Lower leg skin (tissue), 3 donors: ENCODE results near the gene RCBTB2.

ENCODE experiments used
- CTCF ChIP-seq, 3 donors: fragments of 450-650 bp; IDR thresholded peaks; one replicate each; pipeline ENCODE4 v1.5.1; 2016; ENCODE audit warnings: antibody characterized with exemption in 3 of 3, mild to moderate bottlenecking in 3 of 3, moderate library complexity in 2 of 3
- POLR2A ChIP-seq, 2 donors: fragments of 450-650 bp; IDR thresholded peaks; one replicate each; pipeline ENCODE4 v1.6.1; 2016 to 2017; ENCODE audit warnings: antibody characterized with exemption in 2 of 2, mild to moderate bottlenecking in 1 of 2, moderate library complexity in 1 of 2

GRCh38 chr13:48505597-48506091, 27.2 kb downstream of the RCBTB2 start:
- no peak for TF ChIP-seq CTCF (IDR thresholded peaks at IDR 0.05)
- no peak for TF ChIP-seq POLR2A (IDR thresholded peaks at IDR 0.05)
